ENCODE measurements around the gene MIOS.

DNA sequence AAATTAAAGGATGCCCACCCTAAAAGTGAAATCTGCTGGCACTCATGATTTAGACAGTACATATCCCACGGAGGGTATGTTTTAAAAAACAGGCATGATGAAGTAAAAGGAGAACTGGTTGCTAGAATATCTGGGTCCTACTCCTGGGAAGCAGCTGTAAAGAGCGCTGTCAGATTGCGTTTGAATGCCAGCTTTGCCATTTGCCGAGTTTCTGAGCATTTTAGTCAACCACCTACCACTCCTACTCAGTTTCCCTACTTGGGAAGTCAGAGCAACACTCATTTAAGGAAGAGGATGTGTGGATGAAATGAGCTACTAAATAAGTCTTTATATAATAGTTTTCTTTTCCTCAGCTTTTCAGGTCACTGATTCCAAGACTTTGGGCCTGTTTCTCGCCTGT lies 72.7 kb downstream of the MIOS start:
- TF ChIP-seq, protein P1, sequence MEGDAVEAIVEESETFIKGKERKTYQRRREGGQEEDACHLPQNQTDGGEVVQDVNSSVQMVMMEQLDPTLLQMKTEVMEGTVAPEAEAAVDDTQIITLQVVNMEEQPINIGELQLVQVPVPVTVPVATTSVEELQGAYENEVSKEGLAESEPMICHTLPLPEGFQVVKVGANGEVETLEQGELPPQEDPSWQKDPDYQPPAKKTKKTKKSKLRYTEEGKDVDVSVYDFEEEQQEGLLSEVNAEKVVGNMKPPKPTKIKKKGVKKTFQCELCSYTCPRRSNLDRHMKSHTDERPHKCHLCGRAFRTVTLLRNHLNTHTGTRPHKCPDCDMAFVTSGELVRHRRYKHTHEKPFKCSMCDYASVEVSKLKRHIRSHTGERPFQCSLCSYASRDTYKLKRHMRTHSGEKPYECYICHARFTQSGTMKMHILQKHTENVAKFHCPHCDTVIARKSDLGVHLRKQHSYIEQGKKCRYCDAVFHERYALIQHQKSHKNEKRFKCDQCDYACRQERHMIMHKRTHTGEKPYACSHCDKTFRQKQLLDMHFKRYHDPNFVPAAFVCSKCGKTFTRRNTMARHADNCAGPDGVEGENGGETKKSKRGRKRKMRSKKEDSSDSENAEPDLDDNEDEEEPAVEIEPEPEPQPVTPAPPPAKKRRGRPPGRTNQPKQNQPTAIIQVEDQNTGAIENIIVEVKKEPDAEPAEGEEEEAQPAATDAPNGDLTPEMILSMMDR (IDR thresholded peaks at IDR 0.05): no peak
- TF ChIP-seq MAFK (IDR thresholded peaks at IDR 0.05; ENCODE audit: partially characterized antibody) (no peak), ZFP36 (IDR thresholded peaks at IDR 0.05; ENCODE audit: borderline replicate concordance, partially characterized antibody) (no peak), KDM1A (IDR thresholded peaks at IDR 0.05; ENCODE audit: low read depth) (no peak), NR3C1 (IDR thresholded peaks at IDR 0.05) (no peak), POLR2A (IDR thresholded peaks at IDR 0.05; ENCODE audit: low read length) (no peak)
- TF ChIP-seq, protein P2, sequence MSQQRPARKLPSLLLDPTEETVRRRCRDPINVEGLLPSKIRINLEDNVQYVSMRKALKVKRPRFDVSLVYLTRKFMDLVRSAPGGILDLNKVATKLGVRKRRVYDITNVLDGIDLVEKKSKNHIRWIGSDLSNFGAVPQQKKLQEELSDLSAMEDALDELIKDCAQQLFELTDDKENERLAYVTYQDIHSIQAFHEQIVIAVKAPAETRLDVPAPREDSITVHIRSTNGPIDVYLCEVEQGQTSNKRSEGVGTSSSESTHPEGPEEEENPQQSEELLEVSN (IDR thresholded peaks at IDR 0.05; ENCODE audit: borderline replicate concordance, low read depth): no peak
- TF ChIP-seq, protein P3, sequence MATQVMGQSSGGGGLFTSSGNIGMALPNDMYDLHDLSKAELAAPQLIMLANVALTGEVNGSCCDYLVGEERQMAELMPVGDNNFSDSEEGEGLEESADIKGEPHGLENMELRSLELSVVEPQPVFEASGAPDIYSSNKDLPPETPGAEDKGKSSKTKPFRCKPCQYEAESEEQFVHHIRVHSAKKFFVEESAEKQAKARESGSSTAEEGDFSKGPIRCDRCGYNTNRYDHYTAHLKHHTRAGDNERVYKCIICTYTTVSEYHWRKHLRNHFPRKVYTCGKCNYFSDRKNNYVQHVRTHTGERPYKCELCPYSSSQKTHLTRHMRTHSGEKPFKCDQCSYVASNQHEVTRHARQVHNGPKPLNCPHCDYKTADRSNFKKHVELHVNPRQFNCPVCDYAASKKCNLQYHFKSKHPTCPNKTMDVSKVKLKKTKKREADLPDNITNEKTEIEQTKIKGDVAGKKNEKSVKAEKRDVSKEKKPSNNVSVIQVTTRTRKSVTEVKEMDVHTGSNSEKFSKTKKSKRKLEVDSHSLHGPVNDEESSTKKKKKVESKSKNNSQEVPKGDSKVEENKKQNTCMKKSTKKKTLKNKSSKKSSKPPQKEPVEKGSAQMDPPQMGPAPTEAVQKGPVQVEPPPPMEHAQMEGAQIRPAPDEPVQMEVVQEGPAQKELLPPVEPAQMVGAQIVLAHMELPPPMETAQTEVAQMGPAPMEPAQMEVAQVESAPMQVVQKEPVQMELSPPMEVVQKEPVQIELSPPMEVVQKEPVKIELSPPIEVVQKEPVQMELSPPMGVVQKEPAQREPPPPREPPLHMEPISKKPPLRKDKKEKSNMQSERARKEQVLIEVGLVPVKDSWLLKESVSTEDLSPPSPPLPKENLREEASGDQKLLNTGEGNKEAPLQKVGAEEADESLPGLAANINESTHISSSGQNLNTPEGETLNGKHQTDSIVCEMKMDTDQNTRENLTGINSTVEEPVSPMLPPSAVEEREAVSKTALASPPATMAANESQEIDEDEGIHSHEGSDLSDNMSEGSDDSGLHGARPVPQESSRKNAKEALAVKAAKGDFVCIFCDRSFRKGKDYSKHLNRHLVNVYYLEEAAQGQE (IDR thresholded peaks at IDR 0.05): no peak
- TF ChIP-seq, protein P4, sequence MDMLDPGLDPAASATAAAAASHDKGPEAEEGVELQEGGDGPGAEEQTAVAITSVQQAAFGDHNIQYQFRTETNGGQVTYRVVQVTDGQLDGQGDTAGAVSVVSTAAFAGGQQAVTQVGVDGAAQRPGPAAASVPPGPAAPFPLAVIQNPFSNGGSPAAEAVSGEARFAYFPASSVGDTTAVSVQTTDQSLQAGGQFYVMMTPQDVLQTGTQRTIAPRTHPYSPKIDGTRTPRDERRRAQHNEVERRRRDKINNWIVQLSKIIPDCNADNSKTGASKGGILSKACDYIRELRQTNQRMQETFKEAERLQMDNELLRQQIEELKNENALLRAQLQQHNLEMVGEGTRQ (IDR thresholded peaks at IDR 0.05): no peak
- TF ChIP-seq, protein P5, sequence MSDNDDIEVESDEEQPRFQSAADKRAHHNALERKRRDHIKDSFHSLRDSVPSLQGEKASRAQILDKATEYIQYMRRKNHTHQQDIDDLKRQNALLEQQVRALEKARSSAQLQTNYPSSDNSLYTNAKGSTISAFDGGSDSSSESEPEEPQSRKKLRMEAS (IDR thresholded peaks at IDR 0.05): no peak

All from A549 (cell line).